ENCODE measurements around the gene TSNAX. TPM values are rescaled to one million over a fixed set of nuclear protein-coding genes. Genes with fewer than 3 reads are reported as not detected.

TSNAX gene
- total RNA-seq, 1 donor = 8.1 TPM

- DNase-seq (ENCODE audit: low read depth in 2 of 3, low spot score in 2 of 3) = no peak
Measured at GRCh38 chr1:231597971-231598370, 69.5 kb downstream of the TSNAX start.

DNA sequence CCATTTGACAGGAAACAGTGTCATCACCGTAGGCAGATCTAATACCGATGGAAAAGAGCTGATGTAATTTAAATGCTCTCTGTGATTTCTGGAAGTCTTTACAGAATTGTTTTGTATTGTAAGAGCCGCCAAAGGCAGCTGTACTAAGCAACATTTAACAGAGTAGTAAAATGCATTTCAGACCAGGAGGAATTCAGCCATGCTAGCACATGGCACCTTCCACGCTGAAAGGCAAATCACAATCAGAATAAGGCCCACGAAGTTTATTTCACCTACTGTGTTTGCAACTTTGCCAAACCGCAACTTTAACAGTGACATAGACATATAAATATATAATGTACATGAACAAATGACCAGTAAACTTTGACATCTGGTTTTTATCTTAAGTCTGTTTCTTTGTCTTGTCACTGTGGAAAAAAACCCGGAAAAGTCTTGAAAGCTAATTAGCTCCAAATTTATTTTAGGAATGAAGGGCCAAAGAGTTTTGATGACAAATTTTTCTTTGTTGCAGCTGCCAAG is 72.0 kb downstream of the TSNAX start:
- no peak for DNase-seq (ENCODE audit: low read depth in 2 of 3, low spot score in 2 of 3)

GRCh38 chr1:231601824-231602672 is 73.6 kb downstream of the TSNAX start:
- no peak for DNase-seq (ENCODE audit: low read depth in 2 of 3, low spot score in 2 of 3)

- DNase-seq (ENCODE audit: low read depth in 2 of 3, low spot score in 2 of 3) = no peak
Measured at GRCh38 chr1:231602673-231602984, 74.2 kb downstream of the TSNAX start.

DNA sequence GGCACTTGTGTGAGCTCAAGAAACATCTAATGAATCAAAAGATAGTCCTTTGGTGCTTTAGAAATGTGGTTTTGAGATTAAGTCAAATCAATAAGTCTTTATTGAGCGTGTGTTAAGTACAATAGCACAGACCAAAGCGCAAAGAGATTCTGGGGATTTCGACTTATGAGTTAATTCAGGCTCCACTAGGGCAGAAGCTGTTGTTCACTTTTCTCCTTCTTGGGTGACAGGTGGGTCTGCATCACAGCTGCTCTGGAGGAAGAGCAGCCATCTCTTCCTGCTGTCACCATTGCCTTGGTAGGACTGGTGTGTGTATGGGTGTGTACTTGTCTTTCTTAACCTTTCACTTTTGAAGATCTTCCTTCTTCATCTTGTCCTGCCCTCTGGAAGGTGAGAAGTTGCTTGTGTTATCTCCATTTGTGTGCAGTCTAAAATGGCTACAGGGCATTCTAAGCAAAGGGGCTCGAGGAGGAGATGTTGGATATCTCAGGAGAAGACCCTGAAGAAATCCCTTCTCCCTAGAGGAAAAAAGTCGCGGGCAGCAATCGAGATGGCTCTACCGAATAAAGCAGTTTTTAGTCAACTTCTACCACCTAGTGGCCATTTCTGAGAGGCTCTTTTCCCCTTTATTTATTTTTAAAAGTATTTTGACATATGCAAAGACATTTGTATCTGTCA is 75.3 kb downstream of the TSNAX start:
- DNase-seq (ENCODE audit: low read depth in 2 of 3, low spot score in 2 of 3) = peak in 2 of 3 donors; percentile 49 to 67

DNA sequence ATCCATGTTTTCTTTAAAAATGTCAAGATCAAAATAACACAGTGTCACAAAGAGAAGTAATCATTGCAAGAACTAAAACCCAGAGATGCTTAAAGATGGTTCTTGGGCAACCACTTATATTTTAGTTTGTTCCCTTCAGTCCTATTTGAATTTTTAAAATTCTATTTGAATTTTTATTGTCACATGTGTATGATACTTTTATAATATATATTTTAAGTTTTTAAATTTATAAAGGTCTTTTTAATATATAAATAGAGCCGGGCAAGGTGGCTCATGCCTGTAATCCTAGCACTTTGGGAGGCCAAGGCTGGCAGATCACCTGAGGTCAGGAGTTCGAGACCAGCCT is 75.8 kb downstream of the TSNAX start:
- no peak for DNase-seq (ENCODE audit: low read depth in 2 of 3, low spot score in 2 of 3)

GRCh38 chr1:231605149-231606100 is 77.0 kb downstream of the TSNAX start:
- no peak for DNase-seq (ENCODE audit: low read depth in 2 of 3, low spot score in 2 of 3)

GRCh38 chr1:231606712-231607111 is 78.2 kb downstream of the TSNAX start:
- no peak for DNase-seq (ENCODE audit: low read depth in 2 of 3, low spot score in 2 of 3)

DNA sequence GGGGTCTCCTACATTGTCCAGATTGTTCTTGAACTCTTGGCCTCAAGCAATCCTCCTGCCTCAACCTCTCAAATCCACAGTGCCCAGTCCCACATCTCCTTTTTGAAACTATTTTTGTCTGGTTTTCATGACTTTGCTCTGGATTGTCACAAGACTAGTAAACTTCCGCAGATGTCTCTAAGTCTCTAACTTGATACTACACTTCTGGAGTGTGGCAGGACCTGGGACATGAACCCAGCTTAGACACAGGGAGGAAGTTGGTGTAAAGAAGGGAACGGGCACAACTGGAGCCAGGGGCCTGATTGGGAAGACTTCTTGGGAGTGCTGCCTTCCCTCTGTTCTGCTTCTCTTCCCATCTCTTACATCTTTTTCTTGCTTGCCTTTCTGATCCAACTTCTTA is 81.9 kb downstream of the TSNAX start:
- no peak for DNase-seq (ENCODE audit: low read depth in 2 of 3, low spot score in 2 of 3)

DNA sequence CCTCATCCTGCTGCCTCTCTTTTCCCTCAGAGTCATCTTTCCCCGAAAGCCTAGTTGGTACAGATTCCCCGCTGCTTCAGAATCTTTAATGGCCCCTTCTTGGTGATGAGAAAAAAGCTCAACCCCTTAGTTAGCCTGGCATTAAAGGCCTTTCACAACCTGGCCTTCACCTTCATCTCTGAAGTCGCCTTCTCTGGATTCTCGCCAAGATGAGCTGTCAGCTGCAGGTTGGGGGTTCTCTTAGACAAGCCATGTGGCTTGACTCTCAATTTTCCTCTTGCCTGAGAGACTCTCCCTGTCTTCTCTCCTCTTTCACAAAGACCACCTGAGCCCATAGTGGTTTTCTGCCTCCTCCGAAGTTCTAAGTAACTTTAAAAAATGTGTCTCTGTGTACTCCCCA is 82.6 kb downstream of the TSNAX start:
- DNase-seq (ENCODE audit: low read depth in 2 of 3, low spot score in 2 of 3) = no peak

DNA sequence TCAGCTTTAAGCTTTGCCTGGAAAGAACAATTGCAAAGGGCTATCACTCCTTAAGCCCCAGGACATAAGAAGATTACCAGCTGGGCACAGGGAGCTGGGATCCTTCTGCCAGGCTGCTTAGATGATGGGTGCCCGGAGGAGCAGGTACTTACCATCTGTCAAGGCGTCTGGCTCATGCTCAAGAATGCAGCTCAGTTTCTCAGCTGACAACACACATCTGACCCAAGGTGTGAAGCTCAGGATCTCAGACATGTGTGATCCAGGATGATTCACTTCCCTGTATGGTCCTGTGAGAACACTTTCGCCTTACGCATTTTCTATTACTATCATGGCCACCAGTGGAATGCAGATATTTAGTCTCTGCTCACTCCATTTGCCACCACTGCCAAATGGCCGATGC is 83.4 kb downstream of the TSNAX start:
- DNase-seq (ENCODE audit: low read depth in 2 of 3, low spot score in 2 of 3) = no peak

GRCh38 chr1:231612393-231613089 is 84.1 kb downstream of the TSNAX start:
- peak in 2 of 3 donors; percentile 63 to 86 for DNase-seq (ENCODE audit: low read depth in 2 of 3, low spot score in 2 of 3)

DNA sequence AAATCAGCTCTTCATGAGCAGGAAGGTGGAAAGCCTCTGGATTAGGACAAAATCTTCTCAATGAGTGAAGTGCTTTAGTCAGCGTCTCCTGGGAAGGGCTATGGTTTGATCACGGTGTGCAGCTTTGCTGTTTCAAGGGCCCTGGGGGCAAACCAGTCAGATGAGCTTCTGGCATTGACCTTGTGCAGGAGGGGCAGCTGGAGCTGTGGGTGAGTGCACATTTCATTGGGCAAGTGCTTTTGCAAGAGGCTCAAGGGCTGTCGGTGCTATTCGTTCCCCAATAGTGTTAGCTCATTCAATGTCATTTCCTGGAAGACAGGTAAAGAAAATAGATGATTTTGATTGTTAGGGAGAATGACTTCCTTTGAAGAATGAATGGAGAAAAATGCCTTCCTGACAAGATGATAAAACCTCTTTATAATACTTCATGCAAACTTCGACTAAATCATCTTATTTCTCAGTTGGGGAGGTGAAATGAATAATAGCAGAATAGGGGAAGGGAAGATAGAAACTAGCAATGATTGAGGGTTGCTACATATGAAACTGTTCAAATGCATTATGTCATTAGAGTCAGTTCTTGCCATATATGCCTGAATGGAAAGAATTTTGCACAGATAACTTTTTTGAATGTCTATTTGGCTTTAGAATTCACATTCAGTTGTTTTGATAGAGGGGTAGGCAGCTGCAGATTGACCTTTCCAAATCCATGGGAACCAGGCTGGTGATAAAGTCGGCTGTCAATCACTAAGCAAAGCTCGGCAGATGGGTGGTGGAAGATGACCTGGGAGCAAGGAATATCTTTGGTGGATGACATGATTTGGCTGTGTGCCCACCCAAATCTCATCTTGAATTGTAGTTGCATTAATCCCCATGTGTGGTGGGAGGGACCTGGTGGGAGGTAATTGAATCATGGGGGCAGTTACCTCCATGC is 85.2 kb downstream of the TSNAX start:
- no peak for DNase-seq (ENCODE audit: low read depth in 2 of 3, low spot score in 2 of 3)

Other genes starting within 250 kb of the TSNAX start
- gene EXOC8, start 190.8 kb upstream of the TSNAX start, total RNA-seq = 15.1 TPM
- gene SPRTN, start 190.4 kb upstream of the TSNAX start, total RNA-seq = 20.5 TPM
- gene EGLN1, start 106.4 kb upstream of the TSNAX start, total RNA-seq = 12.4 TPM
- 21.0 TPM for gene DISC1, start 98.1 kb downstream of the TSNAX start, total RNA-seq

Data from hematopoietic multipotent progenitor cell (in vitro differentiated cells).